K562 (cell line): Measurements from ENCODE around the gene PRTN3. TPM values are rescaled to one million over a fixed set of nuclear protein-coding genes. Genes with fewer than 3 reads are reported as not detected.

ENCODE experiments used
- ATAC-seq: fragments of 200-7000 bp; cut with Tn5 transposase; 3 replicates; pipeline ENCODE4 v1.9.1; 2020; ENCODE audit warnings: moderate library complexity
- BruUV-seq: library from RNA; stranded (reverse); fragments of 400-500 nt; replicated peaks from 2 replicates; lab custom pipeline; 2021; lab: Mats Ljungman, UMichigan
- CTCF ChIA-PET: fragments of 300-600 bp; formaldehyde crosslinking; extraction: SDS; loops from one replicate; lab custom pipeline; 2021; ENCODE audit warnings: low intra/inter-chr PET ratio; lab: Yijun Ruan, JAX
- POLR2A ChIA-PET: fragments of 300-600, 350-650 bp; sonication (Branson Sonifier 250); formaldehyde crosslinking; extraction: SDS; loops from one replicate; lab custom pipeline; 2021; ENCODE audit warnings: antibody characterized with exemption, inconsistent platforms; lab: Yijun Ruan, JAX
- DNase-seq, 4 experiments: peaks; one replicate each; pipeline versions ENCODE4 v3.0.0 to v3.0.0-alpha.2; 2011 to 2018; ENCODE audit warnings: low spot score in 3 of 4, mixed read lengths in 3 of 4; ENCODE audit errors: extremely low read depth in 1 of 4
- FAIRE-seq: peaks from 2 replicates; lab custom pipeline; 2011; peaks lifted over from hg19 to GRCh38; lab: Jason Lieb, UNC
- H2AFZ ChIP-seq: 2 replicates; pipeline ENCODE4 v1.6.0; 2011; ENCODE audit warnings: low read depth, low read length, control low read depth, inconsistent platforms
- H3K27ac ChIP-seq: fragments of 200-600 bp; 3 replicates; pipeline ENCODE4 v1.8.0; 2011; ENCODE audit warnings: low read depth, mild to moderate bottlenecking, control low read depth, inconsistent platforms, low read length, moderate library complexity, mixed read lengths; ENCODE audit errors: extremely low read depth
- H3K27me3 ChIP-seq, 2 experiments: fragments of 300-600 bp in 1 of 2; 2 replicates in 1 of 2; 3 replicates in 1 of 2; pipeline versions ENCODE4 v1.6.0 to v1.8.0; 2011; ENCODE audit warnings: inconsistent platforms in 2 of 2, low read length in 2 of 2, mild to moderate bottlenecking in 1 of 2, mixed read lengths in 1 of 2, moderate library complexity in 1 of 2; ENCODE audit not compliant: control insufficient read depth in 2 of 2, insufficient read depth in 2 of 2
- H3K36me3 ChIP-seq: fragments of 300-600 bp; 3 replicates; pipeline ENCODE4 v1.8.0; 2011; ENCODE audit warnings: mild to moderate bottlenecking, low read length, inconsistent platforms; ENCODE audit not compliant: control insufficient read depth, insufficient read depth
- H3K4me1 ChIP-seq, 2 experiments: fragments of 200-600 bp in 1 of 2; replicated peaks in 1 of 2; 2 replicates in 1 of 2; 3 replicates in 1 of 2; pipeline versions ENCODE4 v1.5.1 to v1.8.0; 2011; ENCODE audit warnings: inconsistent platforms in 2 of 2, low read length in 2 of 2, mild to moderate bottlenecking in 1 of 2, mixed read lengths in 1 of 2, moderate library complexity in 1 of 2; ENCODE audit not compliant: control insufficient read depth in 2 of 2, insufficient read depth in 2 of 2
- H3K4me2 ChIP-seq: 2 replicates; pipeline ENCODE4 v1.6.1; 2011; ENCODE audit warnings: low read length, control low read depth, inconsistent platforms, mixed read lengths; ENCODE audit not compliant: insufficient read depth
- H3K4me3 ChIP-seq: fragments of 200-600 bp; sonication (generic), shearing (Covaris generic); 2 replicates; pipeline ENCODE4 v1.5.1; 2016; ENCODE audit warnings: control low read depth, inconsistent platforms
- H3K79me2 ChIP-seq: fragments of 200-600 bp; 3 replicates; pipeline ENCODE4 v1.8.0; 2011; ENCODE audit warnings: low read length, inconsistent platforms; ENCODE audit not compliant: control insufficient read depth, insufficient read depth
- H3K9ac ChIP-seq, 2 experiments: 2 replicates each; pipeline versions ENCODE4 v1.6.0 to v1.6.1; 2011; ENCODE audit warnings: low read depth in 2 of 2, low read length in 2 of 2, control low read depth in 1 of 2, inconsistent platforms in 1 of 2, mild to moderate bottlenecking in 1 of 2, mixed read lengths in 1 of 2; ENCODE audit not compliant: insufficient read depth in 1 of 2
- H3K9me1 ChIP-seq: one replicate; pipeline ENCODE4 v1.6.0; 2011; ENCODE audit warnings: inconsistent platforms, mild to moderate bottlenecking, low read length, moderate library complexity; ENCODE audit not compliant: control insufficient read depth, insufficient read depth
- H3K9me3 ChIP-seq: replicated peaks from 2 replicates; pipeline ENCODE4 v1.5.1; 2011; ENCODE audit warnings: low read depth, low read length, inconsistent platforms; ENCODE audit not compliant: control insufficient read depth, insufficient read depth
- H4K20me1 ChIP-seq: replicated peaks from 2 replicates; pipeline ENCODE4 v1.6.1; 2011; ENCODE audit warnings: low read length, inconsistent platforms, mixed read lengths; ENCODE audit not compliant: control insufficient read depth, insufficient read depth
- GABPB1 ChIP-seq: sonication (generic); formaldehyde crosslinking; IDR thresholded peaks from 2 replicates; pipeline ENCODE4 v1.8.0; 2022; ENCODE audit warnings: mild to moderate bottlenecking, missing genetic modification reagents
- HDAC8 ChIP-seq: fragments of 450-650 bp; IDR thresholded peaks from 2 replicates; pipeline ENCODE4 v1.6.1; 2016; ENCODE audit warnings: mild to moderate bottlenecking, missing genetic modification characterization, moderate library complexity, missing compliant biosample characterization
- HMGN3 ChIP-seq: IDR thresholded peaks from 2 replicates; pipeline ENCODE4 v1.6.1; 2011; ENCODE audit warnings: borderline replicate concordance, low read depth, mild to moderate bottlenecking, mixed read lengths, low read length; ENCODE audit not compliant: insufficient read length; ENCODE audit errors: extremely low read depth
- MED1 ChIP-seq: sonication (generic); formaldehyde crosslinking; IDR thresholded peaks from 2 replicates; pipeline ENCODE4 v1.8.1; 2023; ENCODE audit warnings: missing genetic modification reagents, borderline replicate concordance
- RCOR1 ChIP-seq, 2 experiments: IDR thresholded peaks; 2 replicates each; pipeline ENCODE4 v1.6.1; 2012; ENCODE audit warnings: low read depth in 2 of 2, low read length in 2 of 2, borderline replicate concordance in 1 of 2, improper control_type of control experiment in 1 of 2
- SMC3 ChIP-seq: conservative IDR thresholded peaks from 2 replicates; pipeline ENCODE4 v1.6.1; 2011; ENCODE audit warnings: low read depth, low read length, improper control_type of control experiment; ENCODE audit not compliant: insufficient read depth
- ZFP36 ChIP-seq: fragments of 150-350 bp; IDR thresholded peaks from 2 replicates; pipeline ENCODE4 v1.6.1; 2018; ENCODE audit warnings: low read length, low read depth; ENCODE audit not compliant: partially characterized antibody
- ZNF830 ChIP-seq: fragments of 250-450 bp; sonication (Bioruptor Pico); IDR thresholded peaks from 2 replicates; pipeline ENCODE4 v1.5.0; 2021; ENCODE audit warnings: mild to moderate bottlenecking
- WGBS: fragments of 100-300 bp; shearing (Covaris generic); methylation state at CpG from one replicate; pipeline ENCODE4 v1.1.6; 2016; ENCODE audit warnings: low coverage, mixed read lengths; ENCODE audit not compliant: insufficient coverage; ENCODE audit errors: missing lambda C conversion rate; 5-methylcytosine and 5-hydroxymethylcytosine counted together
- in situ Hi-C: fragments of 300-500 bp; cut with MboI; formaldehyde crosslinking; loops from 4 replicates; pipeline ENCODE4 v1.15.0; 2018; ENCODE audit warnings: inconsistent platforms, mixed read lengths
- intact Hi-C: fragments of 100-400 bp; cut with micrococcal nuclease; formaldehyde crosslinking; loops from 2 replicates; pipeline ENCODE4 v1.14.2; 2022
- polyA plus RNA-seq, 8 experiments: library from polyadenylated mRNA; depleted of rRNA in 4 of 8; stranded (reverse) in 5 of 8; unstranded in 3 of 8; fragments of >200 nt; fragmentation: Nextera tagmentation in 2 of 8; fragmentation: Illumina TruSeq in 1 of 8; extraction: Ambion mirVana in 2 of 8; extraction: Trizol in 1 of 8; gene quantifications; 2 replicates each; pipeline versions ENCODE4 v1.2.1 to v1.2.3, GENCODE V29; 2011 to 2014; ENCODE audit warnings: inconsistent platforms in 1 of 8, missing spikeins in 1 of 8
- total RNA-seq, 7 experiments: library from RNA; depleted of rRNA in 6 of 7; stranded (reverse); fragments of >200 nt in 6 of 7; fragmentation: Illumina TruSeq in 2 of 7; extraction: Trizol in 2 of 7; gene quantifications; 2 replicates each; pipeline versions ENCODE4 v1.2.1 to v1.2.3, GENCODE V29; 2011 to 2021; ENCODE audit warnings: low replicate concordance in 1 of 7
- TF ChIP-seq, protein P1 (sequence below): conservative IDR thresholded peaks from 2 replicates; pipeline ENCODE4 v1.6.1; 2011; ENCODE audit warnings: low read depth, mild to moderate bottlenecking, low read length; ENCODE audit not compliant: control insufficient read depth
- TF ChIP-seq, protein P2 (sequence below): fragments of 450-650 bp; IDR thresholded peaks from 2 replicates; pipeline ENCODE4 v1.6.1; 2016; ENCODE audit warnings: low read depth

Gene PRTN3
- total and polyA plus RNA-seq, 9 of the 15 experiments (the other 6 are each of a cell fraction or from before 2014, with no cell fraction given), result 0.14 to 0.86 (median 0.43) TPM; not detected in 3

DNA sequence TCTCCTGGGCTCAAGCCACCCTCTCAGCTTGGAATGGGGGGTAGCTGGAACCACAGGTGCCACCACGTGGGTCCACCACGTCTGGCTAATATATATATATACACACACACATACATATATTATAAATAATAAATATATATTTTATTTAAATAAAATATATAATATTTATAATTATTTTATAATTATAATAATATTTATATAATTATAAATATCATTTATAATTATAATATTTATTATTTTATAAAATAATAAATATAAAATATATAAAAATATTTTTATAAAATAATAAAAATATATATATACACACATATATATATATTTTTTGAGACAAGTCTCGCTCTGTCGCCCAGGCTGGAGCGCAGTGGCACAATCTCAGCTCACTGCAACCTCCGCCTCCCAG, 13.8 kb downstream of the PRTN3 start:
- in situ Hi-C loops (no loop called here), intact Hi-C loops (no loop called here)
- Histone ChIP-seq H3K9me1 (no peaks in the 10 kb centered on the region), H3K9ac (no peak overlapping the region), H3K27me3 (no peaks in the 10 kb centered on the region), H2AFZ (no peak overlapping the region), H3K9me3 (no peaks in the 10 kb centered on the region), H3K36me3 (no peaks in the 10 kb centered on the region), H3K4me1 (peaks cover 14 to 51% of the 10 kb centered on the region in 2 experiments; a peak in 4 of 5 replicates), H3K27ac (no peak overlapping the region), H3K4me3 (no peak overlapping the region), H3K4me2 (no peak overlapping the region), H4K20me1 (no peaks in the 10 kb centered on the region), H3K79me2 (no peaks in the 10 kb centered on the region)
- no TSS peak for BruUV-seq
- ChIA-PET CTCF (no interaction called here), POLR2A (interaction anchor here (0.6 to 0.7 kb wide), 2 partner anchors 14 to 302 kb away, joined by 3 read pairs; partner anchors contain the start of gene PRTN3)
- WGBS, result 55% methylated on average over 6 of the region's 6 CpGs
- FAIRE-seq, result no peak
- TF ChIP-seq RCOR1 (IDR thresholded peaks at IDR 0.05; ENCODE audit: borderline replicate concordance in 1 of 2, low read depth in 2 of 2, low read length in 2 of 2), result no peak
- no peak for TF ChIP-seq SMC3
- TF ChIP-seq, protein P1, sequence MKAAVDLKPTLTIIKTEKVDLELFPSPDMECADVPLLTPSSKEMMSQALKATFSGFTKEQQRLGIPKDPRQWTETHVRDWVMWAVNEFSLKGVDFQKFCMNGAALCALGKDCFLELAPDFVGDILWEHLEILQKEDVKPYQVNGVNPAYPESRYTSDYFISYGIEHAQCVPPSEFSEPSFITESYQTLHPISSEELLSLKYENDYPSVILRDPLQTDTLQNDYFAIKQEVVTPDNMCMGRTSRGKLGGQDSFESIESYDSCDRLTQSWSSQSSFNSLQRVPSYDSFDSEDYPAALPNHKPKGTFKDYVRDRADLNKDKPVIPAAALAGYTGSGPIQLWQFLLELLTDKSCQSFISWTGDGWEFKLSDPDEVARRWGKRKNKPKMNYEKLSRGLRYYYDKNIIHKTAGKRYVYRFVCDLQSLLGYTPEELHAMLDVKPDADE, result no peak
- no peak for TF ChIP-seq HDAC8 (tag)
- no peak for TF ChIP-seq ZFP36
- TF ChIP-seq MED1 (CRISPR knock-in tag), result no peak
- TF ChIP-seq GABPB1 (CRISPR knock-in tag), result no peak
- TF ChIP-seq, protein P2, sequence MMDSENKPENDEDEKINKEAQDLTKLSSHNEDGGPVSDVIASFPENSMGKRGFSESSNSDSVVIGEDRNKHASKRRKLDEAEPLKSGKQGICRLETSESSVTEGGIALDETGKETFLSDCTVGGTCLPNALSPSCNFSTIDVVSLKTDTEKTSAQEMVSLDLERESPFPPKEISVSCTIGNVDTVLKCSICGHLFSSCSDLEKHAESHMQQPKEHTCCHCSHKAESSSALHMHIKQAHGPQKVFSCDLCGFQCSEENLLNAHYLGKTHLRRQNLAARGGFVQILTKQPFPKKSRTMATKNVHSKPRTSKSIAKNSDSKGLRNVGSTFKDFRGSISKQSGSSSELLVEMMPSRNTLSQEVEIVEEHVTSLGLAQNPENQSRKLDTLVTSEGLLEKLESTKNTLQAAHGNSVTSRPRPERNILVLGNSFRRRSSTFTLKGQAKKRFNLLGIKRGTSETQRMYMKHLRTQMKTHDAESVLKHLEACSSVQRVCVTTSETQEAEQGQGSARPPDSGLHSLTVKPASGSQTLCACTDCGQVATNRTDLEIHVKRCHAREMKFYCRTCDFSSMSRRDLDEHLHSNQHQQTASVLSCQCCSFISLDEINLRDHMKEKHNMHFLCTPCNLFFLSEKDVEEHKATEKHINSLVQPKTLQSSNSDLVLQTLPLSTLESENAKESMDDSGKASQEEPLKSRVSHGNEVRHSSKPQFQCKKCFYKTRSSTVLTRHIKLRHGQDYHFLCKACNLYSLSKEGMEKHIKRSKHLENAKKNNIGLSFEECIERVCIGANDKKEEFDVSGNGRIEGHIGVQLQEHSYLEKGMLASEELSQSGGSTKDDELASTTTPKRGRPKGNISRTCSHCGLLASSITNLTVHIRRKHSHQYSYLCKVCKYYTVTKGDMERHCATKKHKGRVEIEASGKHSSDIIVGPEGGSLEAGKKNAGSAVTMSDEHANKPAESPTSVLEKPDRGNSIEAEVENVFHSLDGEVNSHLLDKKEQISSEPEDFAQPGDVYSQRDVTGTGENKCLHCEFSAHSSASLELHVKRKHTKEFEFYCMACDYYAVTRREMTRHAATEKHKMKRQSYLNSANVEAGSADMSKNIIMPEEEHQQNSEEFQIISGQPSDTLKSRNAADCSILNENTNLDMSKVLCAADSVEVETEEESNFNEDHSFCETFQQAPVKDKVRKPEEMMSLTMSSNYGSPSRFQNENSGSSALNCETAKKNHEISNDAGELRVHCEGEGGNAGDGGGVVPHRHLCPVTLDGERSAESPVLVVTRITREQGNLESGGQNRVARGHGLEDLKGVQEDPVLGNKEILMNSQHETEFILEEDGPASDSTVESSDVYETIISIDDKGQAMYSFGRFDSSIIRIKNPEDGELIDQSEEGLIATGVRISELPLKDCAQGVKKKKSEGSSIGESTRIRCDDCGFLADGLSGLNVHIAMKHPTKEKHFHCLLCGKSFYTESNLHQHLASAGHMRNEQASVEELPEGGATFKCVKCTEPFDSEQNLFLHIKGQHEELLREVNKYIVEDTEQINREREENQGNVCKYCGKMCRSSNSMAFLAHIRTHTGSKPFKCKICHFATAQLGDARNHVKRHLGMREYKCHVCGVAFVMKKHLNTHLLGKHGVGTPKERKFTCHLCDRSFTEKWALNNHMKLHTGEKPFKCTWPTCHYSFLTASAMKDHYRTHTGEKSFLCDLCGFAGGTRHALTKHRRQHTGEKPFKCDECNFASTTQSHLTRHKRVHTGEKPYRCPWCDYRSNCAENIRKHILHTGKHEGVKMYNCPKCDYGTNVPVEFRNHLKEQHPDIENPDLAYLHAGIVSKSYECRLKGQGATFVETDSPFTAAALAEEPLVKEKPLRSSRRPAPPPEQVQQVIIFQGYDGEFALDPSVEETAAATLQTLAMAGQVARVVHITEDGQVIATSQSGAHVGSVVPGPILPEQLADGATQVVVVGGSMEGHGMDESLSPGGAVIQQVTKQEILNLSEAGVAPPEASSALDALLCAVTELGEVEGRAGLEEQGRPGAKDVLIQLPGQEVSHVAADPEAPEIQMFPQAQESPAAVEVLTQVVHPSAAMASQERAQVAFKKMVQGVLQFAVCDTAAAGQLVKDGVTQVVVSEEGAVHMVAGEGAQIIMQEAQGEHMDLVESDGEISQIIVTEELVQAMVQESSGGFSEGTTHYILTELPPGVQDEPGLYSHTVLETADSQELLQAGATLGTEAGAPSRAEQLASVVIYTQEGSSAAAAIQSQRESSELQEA, result no peak
- no peak for TF ChIP-seq ZNF830 (CRISPR knock-in tag)
- no peak for TF ChIP-seq HMGN3
- no peak for DNase-seq
- no peak for ATAC-seq
